HuH-7 (cell line): Measurements from ENCODE around the gene INSM2.

Source experiments
- DNase-seq: peaks from one replicate; pipeline ENCODE4 v3.0.0; 2011; ENCODE audit warnings: low spot score

INSM2 gene

DNA sequence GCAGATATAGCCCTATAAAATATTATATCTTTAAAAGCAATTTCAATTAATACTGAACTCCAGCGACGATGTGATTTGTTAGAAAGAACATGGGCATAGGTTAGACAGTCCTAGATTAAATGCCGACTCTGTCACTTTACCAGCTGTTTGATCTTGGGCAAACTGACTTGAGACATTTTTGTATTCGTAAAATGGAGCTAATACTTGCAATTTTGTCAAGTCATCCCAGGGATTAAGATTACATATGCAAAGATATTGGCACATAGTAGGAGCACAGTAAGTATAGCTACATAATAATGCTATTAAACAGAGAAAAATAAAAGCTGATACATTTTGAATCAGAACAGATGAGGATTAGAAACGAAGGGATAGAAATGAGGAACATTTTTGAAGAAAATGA is 9.0 kb downstream of the INSM2 start:
- no peak for DNase-seq

DNA sequence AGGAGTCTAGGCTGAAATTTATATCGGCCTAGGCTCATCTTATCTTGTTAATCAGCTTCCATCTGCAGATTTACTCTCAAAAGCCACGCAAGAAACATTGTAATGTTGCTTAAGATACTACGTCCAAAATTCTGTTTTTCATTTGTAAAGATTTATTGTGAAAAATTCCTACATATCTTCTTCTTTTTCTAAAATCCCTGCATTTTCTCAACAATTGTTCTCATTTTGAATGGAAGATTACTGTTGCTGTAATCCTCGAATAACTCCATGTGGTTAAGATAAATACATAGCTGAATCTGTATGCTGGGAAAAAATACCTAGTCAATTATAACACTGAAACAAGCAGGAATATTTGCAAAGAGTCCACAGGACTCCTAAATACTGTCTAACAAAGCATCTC is 15.6 kb downstream of the INSM2 start:
- no peak for DNase-seq

DNA sequence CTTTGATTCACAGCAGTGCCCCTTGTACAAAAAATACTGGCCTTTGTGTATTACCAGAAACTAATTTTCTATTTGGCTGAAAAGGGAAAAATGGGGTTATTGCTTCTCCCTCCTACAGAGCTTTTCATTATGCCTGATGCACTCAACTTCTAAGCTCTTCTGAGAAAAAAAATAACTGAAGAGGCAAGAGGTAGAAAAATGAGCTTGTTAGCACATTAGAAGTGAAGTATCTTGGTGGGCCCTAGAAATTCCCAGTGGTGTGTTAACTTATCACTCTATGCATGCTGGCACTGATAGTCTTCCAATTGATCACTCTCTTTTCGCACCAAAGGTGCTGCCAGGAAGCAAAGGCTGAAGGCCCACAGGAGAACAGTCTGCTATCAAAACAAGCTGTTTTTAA is 17.1 kb downstream of the INSM2 start:
- no peak for DNase-seq

DNA sequence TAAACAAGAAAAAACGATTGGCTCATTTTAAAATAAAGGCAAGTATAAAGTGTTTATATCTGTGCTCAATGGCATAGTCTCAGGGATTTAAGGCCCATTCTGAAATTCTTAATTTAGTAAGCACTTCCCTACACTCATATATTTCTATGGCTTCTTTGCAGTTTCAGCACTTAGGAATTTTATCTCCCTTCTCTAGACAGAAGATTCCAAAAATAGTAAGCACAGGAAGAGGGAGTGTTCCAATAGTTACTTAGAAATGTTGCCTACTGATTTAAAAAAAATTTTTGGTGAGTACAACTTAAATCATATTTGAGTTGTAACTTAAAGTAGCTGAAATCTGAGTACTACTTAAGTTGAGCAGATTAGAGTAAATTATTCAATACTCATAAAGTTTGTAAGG is 19.8 kb downstream of the INSM2 start:
- no peak for DNase-seq

DNA sequence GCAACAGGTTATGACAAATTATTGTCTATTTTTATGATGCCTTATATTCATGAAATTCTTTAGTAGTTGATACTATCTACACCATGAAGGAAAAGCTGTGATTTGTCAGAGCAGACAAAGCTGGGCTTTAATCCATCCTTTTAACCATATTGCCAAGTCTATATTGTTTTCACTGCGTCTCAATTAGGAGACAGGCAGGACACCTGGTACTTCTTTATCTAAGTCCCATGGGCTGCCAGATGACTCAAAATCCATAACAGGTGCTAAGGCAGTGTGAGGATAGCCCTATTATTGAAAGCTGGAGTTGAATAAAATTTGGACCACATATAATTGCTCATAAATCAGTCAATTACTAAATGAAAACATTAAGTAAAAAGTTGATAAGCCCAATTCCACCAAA is 22.6 kb downstream of the INSM2 start:
- no peak for DNase-seq

DNA sequence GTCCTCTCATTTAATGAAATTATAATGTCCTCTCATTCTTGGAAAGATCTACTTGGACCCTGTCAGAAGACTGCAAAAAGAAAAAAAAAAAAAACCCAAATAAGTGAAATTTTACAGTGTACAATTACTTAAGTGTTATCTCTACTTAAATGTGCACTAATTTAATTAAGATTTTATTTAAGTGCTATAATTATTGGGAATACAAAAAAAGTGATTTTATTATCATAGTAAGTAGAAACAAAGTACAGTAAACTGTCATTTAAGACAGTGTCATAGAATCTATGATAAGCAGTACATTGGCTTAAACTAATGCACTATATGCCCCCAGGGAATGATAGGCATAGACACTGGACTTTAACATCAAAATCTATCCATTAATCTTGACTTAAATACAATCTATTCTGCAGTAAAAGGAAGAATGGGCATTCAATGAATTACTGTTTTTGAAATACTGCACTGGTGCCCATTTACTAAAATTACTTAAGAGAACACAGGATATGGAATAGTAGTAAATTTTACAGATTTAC is 23.3 kb downstream of the INSM2 start:
- no peak for DNase-seq

- DNase-seq, result no peak
These were observed 24.7 kb downstream of the INSM2 start for GRCh38 chr14:35558680-35559079.

DNA sequence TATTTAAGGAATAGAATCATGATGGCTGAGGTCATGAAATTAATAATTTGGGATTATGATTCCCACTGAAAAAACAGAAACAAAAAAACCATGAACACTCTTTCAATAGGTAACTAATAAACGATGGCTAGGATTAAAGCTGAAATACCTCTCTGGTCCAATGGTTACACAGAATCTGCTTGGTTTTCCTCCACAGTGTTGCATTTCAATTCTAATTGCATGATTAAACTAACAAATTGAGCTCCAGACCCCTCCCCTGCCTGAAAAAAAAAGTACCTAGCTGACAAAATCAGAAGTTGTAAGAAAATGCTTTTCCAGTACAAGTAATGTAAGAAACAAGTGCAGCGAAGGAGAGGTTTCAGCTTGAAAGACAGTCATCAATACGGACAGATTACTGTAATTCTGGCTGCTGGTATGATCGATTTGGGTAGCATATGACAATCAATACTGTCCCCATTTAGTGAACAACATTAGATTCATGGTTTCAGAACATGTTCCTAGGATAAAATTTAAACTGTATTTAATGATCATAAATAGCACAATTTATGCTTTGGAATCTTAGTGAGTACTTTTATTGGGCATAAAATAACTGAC is 32.0 kb downstream of the INSM2 start:
- no peak for DNase-seq

DNA sequence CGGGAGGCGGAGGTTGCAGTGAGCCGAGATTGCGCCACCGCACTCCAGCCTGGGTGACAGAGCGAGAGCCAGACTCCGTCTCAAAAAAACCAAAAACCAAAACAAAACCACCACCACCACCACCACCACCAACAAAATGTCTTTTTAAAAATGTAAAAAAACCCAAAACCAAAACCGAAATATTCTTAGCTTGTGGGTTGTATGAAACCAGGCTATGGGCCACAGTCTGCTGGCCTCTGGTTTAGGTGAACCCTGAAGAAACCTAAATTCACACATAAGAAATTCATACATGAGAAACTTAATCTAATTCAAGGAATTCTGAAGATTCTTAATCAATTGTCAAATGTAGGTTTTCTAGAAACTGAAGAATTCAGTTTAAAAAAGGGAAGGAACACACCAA is 37.6 kb downstream of the INSM2 start:
- no peak for DNase-seq

DNA sequence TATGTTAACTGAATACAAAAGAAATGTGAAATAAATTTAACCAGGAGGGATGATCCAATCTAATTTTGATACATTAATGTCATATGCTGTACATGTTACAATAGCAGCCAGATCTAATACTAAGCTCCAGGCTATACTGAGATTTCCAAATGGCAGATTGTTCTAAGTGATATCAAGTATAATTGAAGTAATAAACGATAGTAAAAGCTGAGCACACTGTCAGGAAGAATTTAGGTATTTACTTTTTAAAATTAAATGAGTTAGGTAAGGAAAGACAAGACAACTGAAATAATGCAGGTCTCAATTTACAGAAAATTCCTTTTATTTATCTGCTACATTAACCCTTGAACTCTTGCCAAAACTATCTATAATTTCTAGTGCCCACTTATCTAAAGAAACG is 39.9 kb downstream of the INSM2 start:
- DNase-seq, result no peak

- no peak for DNase-seq
These were observed 42.3 kb downstream of the INSM2 start for GRCh38 chr14:35576260-35576659.

DNA sequence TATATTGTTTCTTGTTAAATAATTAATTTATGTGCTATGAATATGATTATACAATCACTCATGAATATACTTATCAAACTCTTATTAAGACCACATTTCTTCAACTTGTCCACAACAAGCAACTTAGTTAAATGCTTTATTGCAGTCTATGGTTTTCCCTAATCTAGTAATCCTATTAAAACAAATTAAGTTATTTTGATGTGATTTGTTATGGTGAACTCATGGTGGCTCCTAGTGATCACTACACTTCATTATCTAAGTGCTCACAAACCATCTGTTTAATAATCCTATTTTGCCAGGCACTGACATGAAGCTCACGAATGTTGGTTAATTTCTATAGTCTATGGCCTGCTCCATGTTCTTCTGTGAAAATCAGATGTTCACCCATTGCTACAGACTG is 42.9 kb downstream of the INSM2 start:
- DNase-seq, result no peak

DNA sequence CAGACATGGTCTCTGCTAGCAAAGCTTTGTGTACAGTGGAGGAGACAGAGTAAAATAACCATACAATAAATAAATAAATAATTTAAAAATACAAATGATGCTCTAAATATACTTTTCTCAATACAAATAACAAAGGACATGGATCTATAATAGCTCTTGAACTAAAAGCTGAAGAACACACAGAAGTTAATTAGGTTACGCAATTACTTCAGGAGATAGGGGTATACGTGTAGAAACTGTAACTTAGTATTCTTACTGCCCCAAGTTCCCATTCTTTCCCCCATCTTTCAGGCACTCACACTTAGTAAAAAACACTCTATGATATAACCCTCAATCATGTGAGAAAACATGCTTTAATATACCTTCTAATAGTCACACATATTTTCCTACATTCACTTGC is 44.2 kb downstream of the INSM2 start:
- DNase-seq, result no peak

- DNase-seq, result no peak
These were observed 44.7 kb downstream of the INSM2 start for GRCh38 chr14:35578639-35579038.
